Transverse colon (tissue), 4 donors: ENCODE measurements around the gene GTF2I. TPM values are rescaled to one million over a fixed set of nuclear protein-coding genes. Genes with fewer than 3 reads are reported as not detected.
"Not testable (repeated sequence)": the region's sequence is repeated elsewhere in the genome, so short reads cannot be mapped to it uniquely, and the experiment has no call there.

Experiments used
- DNase-seq: peaks from one replicate; pipeline ENCODE4 v3.0.0-alpha.2; 2019
- H3K27ac ChIP-seq, 4 donors: fragments of 200-600 bp; sonication (generic); 2 replicates each; pipeline ENCODE4 v1.5.1; 2016 to 2018; ENCODE audit warnings: inconsistent platforms in 4 of 4
- H3K27me3 ChIP-seq: fragments of 200-600 bp; sonication (generic); 2 replicates; pipeline ENCODE4 v1.5.1; 2017; ENCODE audit warnings: inconsistent platforms
- H3K36me3 ChIP-seq, 4 donors: fragments of 200-600 bp; sonication (generic); 2 replicates each; pipeline ENCODE4 v1.5.1; 2017 to 2019; ENCODE audit warnings: inconsistent platforms in 4 of 4
- H3K4me1 ChIP-seq, 4 donors: fragments of 200-600 bp; sonication (generic); 2 replicates each; pipeline ENCODE4 v1.5.1; 2017 to 2020; ENCODE audit warnings: inconsistent platforms in 4 of 4
- H3K4me3 ChIP-seq, 4 donors: fragments of 200-600 bp; sonication (generic); 1 replicate in 1 of 4; 2 replicates in 3 of 4; pipeline versions ENCODE4 v1.5.1 to v1.6.1; 2017 to 2019; ENCODE audit warnings: inconsistent platforms in 4 of 4
- H3K9me3 ChIP-seq, 2 donors: fragments of 200-600 bp; sonication (generic); 2 replicates each; pipeline ENCODE4 v1.5.1; 2017 to 2019; ENCODE audit warnings: inconsistent platforms in 2 of 2
- WGBS, 2 donors: methylation state at CpG; one replicate each; pipeline ENCODE4 v1.1.5; 2018; ENCODE audit warnings: low coverage in 1 of 2; 5-methylcytosine and 5-hydroxymethylcytosine counted together
- in situ Hi-C, 4 donors: fragments of 200-750 bp; cut with MboI; loops; one replicate each; pipeline versions ENCODE4 v1.15.0 to v1.15.1; 2017; ENCODE audit warnings: low sequenced_read_pairs in 3 of 4, low pct_ligation_motif_present in 1 of 4, low pct_unique_long_range_greater_than_20kb in 1 of 4
- intact Hi-C: fragments of 100-400 bp; cut with DNase I; formaldehyde crosslinking; loops from one replicate; pipeline ENCODE4 v1.15.1; 2023; ENCODE audit warnings: low total_unique reads
- total RNA-seq, 4 donors: library from RNA; depleted of rRNA; stranded (reverse); fragments of >200 nt; gene quantifications; one replicate each; pipeline ENCODE4 v1.1.0, GENCODE V29; 2016

GTF2I gene
- total RNA-seq, 4 donors from 2014 or later, result 90.5 to 216 (median 139) TPM

GRCh38 chr7:74765205-74765918 lies 107.8 kb downstream of the GTF2I start:
- H3K27me3 ChIP-seq, H3K9me3 ChIP-seq, intact Hi-C loops, H3K4me3 ChIP-seq, DNase-seq, H3K36me3 ChIP-seq, in situ Hi-C loops, H3K27ac ChIP-seq, H3K4me1 ChIP-seq: not testable (repeated sequence)
- no CpG with 5 or more reads among the region's 17 CpGs for WGBS, 2 donors

- in situ Hi-C loops, intact Hi-C loops: not testable (repeated sequence)
- WGBS, 2 donors, result 20% methylated on average over 1 of the region's 7 CpGs; no CpG with 5 or more reads in 1 of the 2 donors
These were observed 109.0 kb downstream of the GTF2I start for GRCh38 chr7:74766509-74766908.

GRCh38 chr7:74766991-74767390 lies 109.5 kb downstream of the GTF2I start:
- H3K27ac ChIP-seq, H3K4me3 ChIP-seq, H3K27me3 ChIP-seq, DNase-seq, H3K36me3 ChIP-seq, intact Hi-C loops, in situ Hi-C loops, H3K4me1 ChIP-seq, H3K9me3 ChIP-seq: not testable (repeated sequence)
- 60% methylated on average over 2 of the region's 10 CpGs; no CpG with 5 or more reads in 1 of the 2 donors for WGBS, 2 donors

More at GRCh38 chr7:74766509-74766908, 109.0 kb downstream of the GTF2I start:
- not testable (repeated sequence) for H3K27ac ChIP-seq, DNase-seq, H3K4me1 ChIP-seq, H3K4me3 ChIP-seq, H3K27me3 ChIP-seq, H3K36me3 ChIP-seq, H3K9me3 ChIP-seq

GRCh38 chr7:74770062-74770461 lies 112.5 kb downstream of the GTF2I start:
- H3K27ac ChIP-seq, H3K9me3 ChIP-seq, DNase-seq, H3K4me3 ChIP-seq, H3K36me3 ChIP-seq, H3K27me3 ChIP-seq, in situ Hi-C loops, H3K4me1 ChIP-seq, intact Hi-C loops: not testable (repeated sequence)
- WGBS, 2 donors, result 96% methylated on average over 4 of the region's 7 CpGs; no CpG with 5 or more reads in 1 of the 2 donors

GRCh38 chr7:74772093-74772492 lies 114.6 kb downstream of the GTF2I start:
- H3K27ac ChIP-seq, DNase-seq, intact Hi-C loops, H3K36me3 ChIP-seq, H3K9me3 ChIP-seq, in situ Hi-C loops, H3K27me3 ChIP-seq, H3K4me1 ChIP-seq, H3K4me3 ChIP-seq: not testable (repeated sequence)
- WGBS, 2 donors, result no CpG with 5 or more reads among the region's 6 CpGs

- H3K36me3 ChIP-seq, intact Hi-C loops, H3K27ac ChIP-seq, in situ Hi-C loops, H3K4me3 ChIP-seq, H3K27me3 ChIP-seq, H3K4me1 ChIP-seq, DNase-seq, H3K9me3 ChIP-seq: not testable (repeated sequence)
- no CpG with 5 or more reads among the region's 21 CpGs for WGBS, 2 donors
These were observed 116.5 kb downstream of the GTF2I start, which contains the start of gene NCF1 for GRCh38 chr7:74773760-74774750. TSS of gene NCF1 (plus strand) at chr7:74774011. CDS start at chr7:74774032, 21 bp downstream.

- H3K27me3 ChIP-seq, in situ Hi-C loops, H3K4me1 ChIP-seq, H3K36me3 ChIP-seq, H3K9me3 ChIP-seq, DNase-seq, H3K27ac ChIP-seq, H3K4me3 ChIP-seq, intact Hi-C loops: not testable (repeated sequence)
- WGBS, 2 donors, result no CpG with 5 or more reads among the region's 6 CpGs
These were observed 117.6 kb downstream of the GTF2I start for GRCh38 chr7:74775111-74775510.

GRCh38 chr7:74779053-74779452 lies 121.5 kb downstream of the GTF2I start:
- H3K4me1 ChIP-seq, H3K27ac ChIP-seq, intact Hi-C loops, DNase-seq, H3K4me3 ChIP-seq, in situ Hi-C loops, H3K36me3 ChIP-seq, H3K27me3 ChIP-seq, H3K9me3 ChIP-seq: not testable (repeated sequence)
- WGBS, 2 donors, result no CpG with 5 or more reads among the region's 17 CpGs

- intact Hi-C loops, H3K4me3 ChIP-seq, in situ Hi-C loops, DNase-seq, H3K27me3 ChIP-seq, H3K9me3 ChIP-seq, H3K4me1 ChIP-seq, H3K36me3 ChIP-seq, H3K27ac ChIP-seq: not testable (repeated sequence)
- WGBS, 2 donors, result 100% methylated on average over 1 of the region's 6 CpGs; no CpG with 5 or more reads in 1 of the 2 donors
These were observed 124.2 kb downstream of the GTF2I start for GRCh38 chr7:74781746-74782145.

- in situ Hi-C loops, intact Hi-C loops: not testable (repeated sequence)
These were observed 126.1 kb downstream of the GTF2I start for GRCh38 chr7:74783595-74783994.

More at GRCh38 chr7:74783595-74783994, 126.1 kb downstream of the GTF2I start:
- 80 to 86% methylated on average over 1 to 2 of the region's 5 CpGs for WGBS, 2 donors
- DNase-seq, H3K4me3 ChIP-seq, H3K36me3 ChIP-seq, H3K4me1 ChIP-seq, H3K27ac ChIP-seq, H3K27me3 ChIP-seq, H3K9me3 ChIP-seq: not testable (repeated sequence)
